Stimulated activated CD8-positive, alpha-beta memory T cell treated with anti-CD3 and anti-CD28 coated beads, Interleukin-2, amount 100 ng/mL, for 1 hour (primary cell): Measurements from ENCODE around the gene NTNG2.

ENCODE experiments used
- DNase-seq, 2 donors: peaks; one replicate each; pipeline ENCODE4 v3.0.0-alpha.2; 2020; ENCODE audit warnings: low read depth in 2 of 2

NTNG2 gene

GRCh38 chr9:132235894-132236661, 74.2 kb downstream of the NTNG2 start:
- DNase-seq, result peak; percentile 60 to 62

GRCh38 chr9:132236662-132237311, 74.9 kb downstream of the NTNG2 start:
- no peak for DNase-seq

GRCh38 chr9:132237481-132237880, 75.6 kb downstream of the NTNG2 start:
- no peak for DNase-seq

- no peak for DNase-seq
These were observed 76.4 kb downstream of the NTNG2 start for GRCh38 chr9:132238026-132238972.

GRCh38 chr9:132238992-132239391, 77.1 kb downstream of the NTNG2 start:
- DNase-seq, result no peak

GRCh38 chr9:132239518-132239917, 77.7 kb downstream of the NTNG2 start:
- DNase-seq, result no peak

GRCh38 chr9:132239999-132240840, 78.4 kb downstream of the NTNG2 start:
- DNase-seq, result no peak

GRCh38 chr9:132240841-132241482, 79.1 kb downstream of the NTNG2 start:
- DNase-seq, result peak; percentile 99 to 100

- DNase-seq, result no peak
These were observed 79.6 kb downstream of the NTNG2 start for GRCh38 chr9:132241483-132241839.

- no peak for DNase-seq
These were observed 80.2 kb downstream of the NTNG2 start for GRCh38 chr9:132241840-132242620.

GRCh38 chr9:132242621-132243155, 80.8 kb downstream of the NTNG2 start:
- DNase-seq, result no peak

GRCh38 chr9:132243156-132244074, 81.6 kb downstream of the NTNG2 start:
- no peak for DNase-seq

GRCh38 chr9:132244582-132245455, 83.0 kb downstream of the NTNG2 start:
- no peak for DNase-seq

GRCh38 chr9:132245465-132245864, 83.6 kb downstream of the NTNG2 start:
- no peak for DNase-seq

GRCh38 chr9:132247942-132248341, 86.1 kb downstream of the NTNG2 start:
- DNase-seq, result no peak

- DNase-seq, result no peak
These were observed 87.3 kb downstream of the NTNG2 start for GRCh38 chr9:132249123-132249522.

- no peak for DNase-seq
These were observed 87.8 kb downstream of the NTNG2 start for GRCh38 chr9:132249690-132250089.
